Measurements from ENCODE around the gene NCKAP5.

GRCh38 chr2:133599811-133600210, 31.5 kb upstream of the NCKAP5 start:
- no peak for TF ChIP-seq CTCF (IDR thresholded peaks at IDR 0.05; ENCODE audit: low read length)
- no peak for TF ChIP-seq EZH2 (IDR thresholded peaks at IDR 0.05; ENCODE audit: borderline replicate concordance, low read length)
